ENCODE data around the gene BPIFB6.

Gene BPIFB6

GRCh38 chr20:33031531-33031930, at the start of gene BPIFB6:
Gene BPIFB6, plus strand, starts transcription at chr20:33031648. Its CDS starts 0 bp downstream, at chr20:33031648.
- no peak within 1 kb of the TSS for H3K27ac ChIP-seq
- ChIA-PET CTCF (no interaction called here), POLR2A (ENCODE audit: low non-redundant PET) (no interaction called here)
- no peak for DNase-seq (ENCODE audit: low spot score)
- no peak for TF ChIP-seq CTCF (conservative IDR thresholded peaks at IDR 0.05; ENCODE audit: low read depth)

GRCh38 chr20:32982617-32983458, 48.6 kb upstream of the BPIFB6 start:
- no peak for DNase-seq (ENCODE audit: low spot score)
- TF ChIP-seq CTCF (conservative IDR thresholded peaks at IDR 0.05; ENCODE audit: low read depth), result no peak
- no peak overlapping the region for H3K27ac ChIP-seq
- CTCF ChIA-PET, result interaction anchor here (0.6 to 1.3 kb wide), 4 partner anchors 20 to 193 kb away, joined by 3 to 4 read pairs (median 3); no protein-coding TSS in a partner anchor
- POLR2A ChIA-PET (ENCODE audit: low non-redundant PET), result interaction anchor here (0.6 kb wide), 1 partner anchor 13 kb away, joined by 3 read pairs; no protein-coding TSS in a partner anchor

- ChIA-PET CTCF (interaction anchor here (1.3 kb wide), 1 partner anchor 194 kb away, joined by 3 read pairs; no protein-coding TSS in a partner anchor), POLR2A (ENCODE audit: low non-redundant PET) (no interaction called here)
- TF ChIP-seq CTCF (conservative IDR thresholded peaks at IDR 0.05; ENCODE audit: low read depth), result no peak
- DNase-seq (ENCODE audit: low spot score), result no peak
- H3K27ac ChIP-seq, result no peak overlapping the region
These were observed 47.9 kb upstream of the BPIFB6 start for GRCh38 chr20:32983459-32984112.

- TF ChIP-seq CTCF (conservative IDR thresholded peaks at IDR 0.05; ENCODE audit: low read depth), result no peak
- DNase-seq (ENCODE audit: low spot score), result no peak
- H3K27ac ChIP-seq, result no peak overlapping the region
- ChIA-PET CTCF (interaction anchor here (0.7 to 1.3 kb wide), 2 partner anchors 9 to 194 kb away, joined by 3 to 4 read pairs; no protein-coding TSS in a partner anchor), POLR2A (ENCODE audit: low non-redundant PET) (no interaction called here)
These were observed 47.3 kb upstream of the BPIFB6 start for GRCh38 chr20:32984196-32984595.

- CTCF ChIA-PET, result interaction anchor here (0.7 to 1.3 kb wide), 2 partner anchors 8 to 195 kb away, joined by 3 to 4 read pairs; no protein-coding TSS in a partner anchor
- no peak for TF ChIP-seq CTCF (conservative IDR thresholded peaks at IDR 0.05; ENCODE audit: low read depth)
- POLR2A ChIA-PET (ENCODE audit: low non-redundant PET), result no interaction called here
- no peak for DNase-seq (ENCODE audit: low spot score)
- H3K27ac ChIP-seq, result no peak overlapping the region
These were observed 46.7 kb upstream of the BPIFB6 start for GRCh38 chr20:32984631-32985354.

- CTCF ChIA-PET, result interaction anchor here (1.1 to 1.6 kb wide), 2 partner anchors 13 to 24 kb away, joined by 3 to 6 read pairs; no protein-coding TSS in a partner anchor
These were observed 45.9 kb upstream of the BPIFB6 start for GRCh38 chr20:32985596-32985995.

More at GRCh38 chr20:32985596-32985995, 45.9 kb upstream of the BPIFB6 start:
- no peak overlapping the region for H3K27ac ChIP-seq
- POLR2A ChIA-PET (ENCODE audit: low non-redundant PET), result no interaction called here
- TF ChIP-seq CTCF (conservative IDR thresholded peaks at IDR 0.05; ENCODE audit: low read depth), result no peak
- no peak for DNase-seq (ENCODE audit: low spot score)

Data from RWPE1 (cell line).